Stimulated activated effector memory CD8-positive, alpha-beta T cell treated with anti-CD3 and anti-CD28 coated beads, Interleukin-12 subunit alpha, Interleukin-12 subunit beta, amount 100 ng/mL, for 72 hours (primary cell): ENCODE measurements around the gene ABCA13.

Source experiments
- ATAC-seq: fragments of 150-1000 bp; cut with Tn5 transposase; 2 replicates; pipeline ENCODE4 v1.10.0; 2021
- DNase-seq, 2 donors: peaks; one replicate each; pipeline ENCODE4 v3.0.0; 2021 to 2022; ENCODE audit warnings: low spot score in 2 of 2
- H3K27ac Mint-ChIP-seq: one replicate; pipeline ENCODE4 v1.8.0; 2022; ENCODE audit warnings: mild to moderate bottlenecking, mixed read lengths
- H3K36me3 Mint-ChIP-seq: one replicate; pipeline ENCODE4 v1.8.0; 2022; ENCODE audit warnings: mild to moderate bottlenecking, mixed read lengths
- H3K4me1 Mint-ChIP-seq: one replicate; pipeline ENCODE4 v1.8.0; 2022; ENCODE audit warnings: mixed read lengths
- H3K4me3 Mint-ChIP-seq: one replicate; pipeline ENCODE4 v1.8.0; 2022; ENCODE audit warnings: mild to moderate bottlenecking, mixed read lengths
- H3K9me3 Mint-ChIP-seq: one replicate; pipeline ENCODE4 v1.8.0; 2022; ENCODE audit warnings: mixed read lengths

Gene ABCA13

GRCh38 chr7:48636391-48637015, 465.2 kb downstream of the ABCA13 start:
- ATAC-seq (no peak), DNase-seq (no peak)
- no peaks in the 10 kb centered on the region for H3K36me3 Mint-ChIP-seq
- peaks cover 4% of the 10 kb centered on the region for H3K9me3 Mint-ChIP-seq
- H3K4me3 Mint-ChIP-seq = no peak overlapping the region
- H3K27ac Mint-ChIP-seq = no peak overlapping the region
- no peaks in the 10 kb centered on the region for H3K4me1 Mint-ChIP-seq

DNA sequence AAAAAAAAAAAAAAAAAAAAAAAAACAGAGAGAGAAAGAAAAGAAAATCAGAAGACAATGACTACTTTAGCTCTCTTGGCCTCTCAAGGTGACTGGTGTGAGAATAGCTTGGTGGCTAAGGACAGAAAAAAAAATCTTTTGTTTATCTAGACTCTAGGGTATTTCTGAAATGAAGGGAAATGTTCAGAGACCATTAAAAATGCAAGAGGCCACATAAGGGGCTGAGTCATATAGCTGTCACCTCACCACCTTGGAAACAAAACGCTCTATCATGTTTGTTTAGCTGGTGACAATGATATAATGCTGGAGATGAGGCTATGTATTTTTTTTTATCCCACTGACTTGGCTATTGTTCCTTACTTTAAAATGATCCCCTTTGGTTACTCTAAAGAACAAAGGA, 466.1 kb downstream of the ABCA13 start:
- peaks cover 4% of the 10 kb centered on the region for H3K9me3 Mint-ChIP-seq
- no peak overlapping the region for H3K4me3 Mint-ChIP-seq
- ATAC-seq (no peak), DNase-seq (no peak)
- no peaks in the 10 kb centered on the region for H3K4me1 Mint-ChIP-seq
- H3K27ac Mint-ChIP-seq = no peak overlapping the region
- no peaks in the 10 kb centered on the region for H3K36me3 Mint-ChIP-seq

DNA sequence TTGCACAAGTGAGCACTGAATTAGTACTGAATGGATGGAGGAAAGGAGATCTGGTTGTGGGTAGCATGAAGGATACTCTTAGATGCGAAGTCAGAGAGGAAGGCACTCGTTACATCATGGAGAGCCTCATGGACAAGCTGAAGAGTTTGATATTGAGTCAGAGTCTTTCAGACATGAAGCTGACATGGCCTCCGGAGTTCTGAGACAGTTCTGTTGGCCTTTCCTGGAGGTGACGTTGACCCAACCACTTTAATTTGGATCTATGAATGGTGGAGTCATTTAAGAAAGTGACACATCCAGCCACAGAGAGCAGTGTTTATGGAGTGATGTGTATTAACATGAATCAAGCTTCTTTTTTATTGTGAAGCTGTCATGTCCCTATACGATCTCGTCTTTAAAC, 466.8 kb downstream of the ABCA13 start:
- Mint-ChIP-seq H3K4me3 (no peak overlapping the region), H3K36me3 (no peaks in the 10 kb centered on the region), H3K27ac (no peak overlapping the region), H3K9me3 (peaks cover 4% of the 10 kb centered on the region), H3K4me1 (no peaks in the 10 kb centered on the region)
- ATAC-seq (no peak), DNase-seq (no peak)

GRCh38 chr7:48643431-48644013, 472.3 kb downstream of the ABCA13 start:
- DNase-seq = no peak
- no peak overlapping the region for H3K4me3 Mint-ChIP-seq
- H3K36me3 Mint-ChIP-seq = no peaks in the 10 kb centered on the region
- ATAC-seq = no peak
- no peak overlapping the region for H3K27ac Mint-ChIP-seq
- H3K9me3 Mint-ChIP-seq = peaks cover 3% of the 10 kb centered on the region
- no peaks in the 10 kb centered on the region for H3K4me1 Mint-ChIP-seq

DNA sequence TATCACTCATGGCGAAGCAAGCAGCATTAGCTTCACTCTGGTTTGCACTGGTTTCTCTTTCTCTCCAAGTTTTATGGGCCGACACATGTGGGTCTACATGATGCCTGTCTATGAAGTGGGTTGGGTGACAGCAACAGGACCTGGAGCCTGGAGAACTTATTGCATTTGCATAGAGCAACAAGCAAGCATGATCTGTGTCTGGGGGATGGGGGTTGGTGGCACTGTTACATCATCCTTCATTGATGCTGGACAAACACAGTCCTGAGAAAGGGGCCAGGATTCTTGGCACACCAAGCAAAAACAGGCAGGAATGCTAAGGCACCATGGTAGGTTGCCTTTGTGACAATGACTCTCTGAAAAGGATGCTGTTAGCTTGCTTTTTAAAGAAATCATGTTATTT, 486.9 kb downstream of the ABCA13 start:
- peaks cover 20% of the 10 kb centered on the region for H3K9me3 Mint-ChIP-seq
- H3K4me3 Mint-ChIP-seq = no peak overlapping the region
- no peak overlapping the region for H3K27ac Mint-ChIP-seq
- no peaks in the 10 kb centered on the region for H3K4me1 Mint-ChIP-seq
- DNase-seq (no peak), ATAC-seq (no peak)
- H3K36me3 Mint-ChIP-seq = no peaks in the 10 kb centered on the region

GRCh38 chr7:48660306-48660870, 489.1 kb downstream of the ABCA13 start:
- no peaks in the 10 kb centered on the region for H3K4me1 Mint-ChIP-seq
- no peak for DNase-seq
- no peak overlapping the region for H3K27ac Mint-ChIP-seq
- no peaks in the 10 kb centered on the region for H3K36me3 Mint-ChIP-seq
- no peak for ATAC-seq
- H3K9me3 Mint-ChIP-seq = peaks cover 12% of the 10 kb centered on the region
- H3K4me3 Mint-ChIP-seq = no peak overlapping the region

DNA sequence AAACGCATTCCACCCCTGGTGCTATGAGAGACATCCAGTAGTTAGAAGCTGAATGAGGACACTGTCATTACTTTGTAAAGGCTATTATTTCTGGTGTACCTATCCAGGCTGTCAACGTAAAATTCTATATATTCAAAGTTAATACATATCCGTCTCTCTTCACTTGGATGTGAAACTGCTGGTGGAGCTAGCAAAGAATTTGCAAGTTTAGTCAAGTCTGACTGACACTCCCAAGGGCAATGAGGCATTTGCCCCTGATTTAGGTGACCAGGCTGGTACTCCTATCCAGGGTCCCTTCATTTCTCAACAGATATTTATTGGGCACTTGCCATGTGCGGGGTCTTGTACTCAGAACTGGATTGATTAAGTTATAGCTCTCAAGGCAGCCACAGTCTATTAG, 493.0 kb downstream of the ABCA13 start:
- Mint-ChIP-seq H3K27ac (no peak overlapping the region), H3K36me3 (no peaks in the 10 kb centered on the region), H3K4me3 (no peak overlapping the region), H3K4me1 (no peaks in the 10 kb centered on the region), H3K9me3 (peaks cover 12% of the 10 kb centered on the region)
- ATAC-seq (no peak), DNase-seq (no peak)

GRCh38 chr7:48665353-48666135, 494.3 kb downstream of the ABCA13 start:
- no peak for DNase-seq
- H3K36me3 Mint-ChIP-seq = no peaks in the 10 kb centered on the region
- H3K4me3 Mint-ChIP-seq = no peak overlapping the region

GRCh38 chr7:48667407-48667806, 496.1 kb downstream of the ABCA13 start:
- no peak overlapping the region for H3K27ac Mint-ChIP-seq
- no peak for DNase-seq
- no peaks in the 10 kb centered on the region for H3K4me1 Mint-ChIP-seq

More at GRCh38 chr7:48665353-48666135, 494.3 kb downstream of the ABCA13 start:
- Mint-ChIP-seq H3K9me3 (peaks cover 8% of the 10 kb centered on the region), H3K4me1 (no peaks in the 10 kb centered on the region), H3K27ac (no peak overlapping the region)
- ATAC-seq = no peak

DNA sequence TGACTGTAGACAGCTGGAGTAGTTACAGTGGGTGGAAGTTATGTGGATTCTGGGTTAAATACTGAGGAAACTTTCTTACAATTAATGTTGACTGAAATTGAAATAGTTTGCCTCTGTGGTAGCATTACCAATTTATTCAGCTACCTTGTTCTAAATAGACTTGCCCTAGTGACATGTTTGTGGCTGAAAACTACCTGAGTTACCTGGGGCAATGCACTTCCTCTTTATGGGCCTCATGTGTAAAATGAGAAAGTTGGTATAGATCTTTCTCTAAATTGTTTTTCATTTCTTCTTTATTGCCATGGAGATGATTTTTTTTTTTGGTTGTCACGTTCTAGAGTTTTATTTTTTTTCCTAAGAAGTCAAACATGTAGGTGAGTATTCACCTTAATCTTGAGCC, 500.4 kb downstream of the ABCA13 start:
- Mint-ChIP-seq H3K27ac (no peak overlapping the region), H3K4me1 (no peaks in the 10 kb centered on the region), H3K9me3 (peaks cover 12% of the 10 kb centered on the region), H3K36me3 (no peaks in the 10 kb centered on the region), H3K4me3 (no peak overlapping the region)
- ATAC-seq (no peak), DNase-seq (no peak)

More at GRCh38 chr7:48667407-48667806, 496.1 kb downstream of the ABCA13 start:
- ATAC-seq = no peak
- no peak overlapping the region for H3K4me3 Mint-ChIP-seq
- H3K36me3 Mint-ChIP-seq = no peaks in the 10 kb centered on the region
- H3K9me3 Mint-ChIP-seq = peaks cover 8% of the 10 kb centered on the region

DNA sequence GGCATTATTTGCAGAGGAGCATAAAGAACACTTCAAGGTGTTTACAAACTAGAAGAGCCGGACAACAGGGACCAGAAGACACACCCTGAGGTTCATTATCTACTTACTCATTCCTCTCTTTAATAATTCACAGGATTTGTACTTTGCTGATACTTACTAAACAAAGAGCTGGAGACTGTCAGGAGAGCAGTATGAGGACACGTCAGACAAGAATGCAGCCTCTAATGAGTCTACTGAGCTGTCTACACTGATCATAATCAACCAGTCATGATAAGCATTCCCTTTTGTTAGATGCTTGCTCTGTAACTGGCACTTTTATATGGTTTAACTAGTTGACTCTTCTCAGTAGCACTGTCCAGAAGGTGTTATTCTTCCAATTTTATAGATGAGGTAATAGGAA, 509.7 kb downstream of the ABCA13 start:
- ATAC-seq (no peak), DNase-seq (no peak)
- H3K36me3 Mint-ChIP-seq = no peaks in the 10 kb centered on the region

GRCh38 chr7:48691788-48692187, 520.5 kb downstream of the ABCA13 start:
- Mint-ChIP-seq H3K27ac (no peak overlapping the region), H3K4me3 (no peak overlapping the region), H3K9me3 (peaks cover 8% of the 10 kb centered on the region), H3K4me1 (no peaks in the 10 kb centered on the region), H3K36me3 (no peaks in the 10 kb centered on the region)
- no peak for DNase-seq
- ATAC-seq = no peak

More for the DNA sequence above, 509.7 kb downstream of the ABCA13 start:
- Mint-ChIP-seq H3K4me1 (no peaks in the 10 kb centered on the region), H3K27ac (no peak overlapping the region), H3K9me3 (peaks cover 5% of the 10 kb centered on the region), H3K4me3 (no peak overlapping the region)
